Measurements from ENCODE around the gene SLC35C1.
"Not testable (repeated sequence)": the region's sequence is repeated elsewhere in the genome, so short reads cannot be mapped to it uniquely, and the experiment has no call there.

SLC35C1 gene

GRCh38 chr11:45799562-45799961, 5.4 kb upstream of the SLC35C1 start:
- Mint-ChIP-seq H3K27ac (peak overlapping the region in 1 of 2 donors; percentile 83), H3K36me3 (ENCODE audit: insufficient read depth) (peaks cover under 1% of the 10 kb centered on the region), H3K4me1 (ENCODE audit: low read depth in 2 of 2) (peaks cover 0 to 3% of the 10 kb centered on the region in 2 donors), H3K9me3 (no peaks in the 10 kb centered on the region), H3K4me3 (no peak overlapping the region), H3K27me3 (peaks cover 0 to under 1% of the 10 kb centered on the region in 2 donors)
- ATAC-seq (replicated peaks) (no peak), DNase-seq (no peak)

DNA sequence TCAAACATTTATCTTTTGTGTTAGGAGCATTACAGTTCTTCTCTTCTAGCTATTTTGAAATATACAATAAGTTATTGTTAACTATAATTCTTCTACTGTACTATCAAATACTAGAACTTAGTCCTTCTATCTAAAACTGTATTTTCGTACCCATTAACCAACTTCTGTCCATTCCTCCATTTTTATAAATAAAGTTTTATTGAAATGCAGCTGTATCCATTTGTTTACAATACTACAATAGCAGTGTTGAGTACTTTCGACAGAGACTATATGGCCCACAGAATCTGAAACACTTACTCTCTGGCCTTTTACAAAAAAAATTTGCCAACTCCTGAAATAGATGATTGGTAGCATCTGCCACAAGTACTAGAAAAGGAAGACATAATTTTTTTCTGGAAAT, 4.7 kb upstream of the SLC35C1 start:
- Mint-ChIP-seq H3K9me3 (no peaks in the 10 kb centered on the region), H3K4me3 (no peak overlapping the region), H3K27me3 (no peaks in the 10 kb centered on the region), H3K4me1 (ENCODE audit: low read depth in 2 of 2) (peaks cover under 1 to 3% of the 10 kb centered on the region in 2 donors), H3K36me3 (ENCODE audit: insufficient read depth) (peaks cover 6% of the 10 kb centered on the region), H3K27ac (peak overlapping the region in 1 of 2 donors; percentile 83)
- ATAC-seq (replicated peaks) (no peak), DNase-seq (no peak)

- no peak overlapping the region for H3K27ac Mint-ChIP-seq
- H3K36me3 Mint-ChIP-seq (ENCODE audit: insufficient read depth): peaks cover 9% of the 10 kb centered on the region
- peaks cover 14 to 16% of the 10 kb centered on the region in 2 donors for H3K4me1 Mint-ChIP-seq (ENCODE audit: low read depth in 2 of 2)
- DNase-seq (no peak), ATAC-seq (replicated peaks) (no peak)
- H3K9me3 Mint-ChIP-seq: no peaks in the 10 kb centered on the region
- H3K4me3 Mint-ChIP-seq: no peak overlapping the region
- no peaks in the 10 kb centered on the region for H3K27me3 Mint-ChIP-seq
These were observed 3.1 kb upstream of the SLC35C1 start for GRCh38 chr11:45801723-45802315.

- ATAC-seq (replicated peaks) (no peak), DNase-seq (no peak)
- peaks cover 20 to 24% of the 10 kb centered on the region in 2 donors for H3K4me1 Mint-ChIP-seq (ENCODE audit: low read depth in 2 of 2)
- H3K36me3 Mint-ChIP-seq (ENCODE audit: insufficient read depth): peaks cover 9% of the 10 kb centered on the region
- H3K27ac Mint-ChIP-seq: peak overlapping the region in 1 of 2 donors; percentile 20
- H3K4me3 Mint-ChIP-seq: peak overlapping the region; percentile 91 to 97
- H3K27me3 Mint-ChIP-seq: no peaks in the 10 kb centered on the region
- H3K9me3 Mint-ChIP-seq: no peaks in the 10 kb centered on the region
These were observed 2.2 kb upstream of the SLC35C1 start for GRCh38 chr11:45802531-45803317.

GRCh38 chr11:45803971-45804760, 783 bp upstream of the SLC35C1 start:
- peak; percentile 41 for ATAC-seq (replicated peaks)
- no peaks in the 10 kb centered on the region for H3K27me3 Mint-ChIP-seq
- no peaks in the 10 kb centered on the region for H3K9me3 Mint-ChIP-seq
- peaks cover 32 to 36% of the 10 kb centered on the region in 2 donors for H3K4me1 Mint-ChIP-seq (ENCODE audit: low read depth in 2 of 2)
- H3K36me3 Mint-ChIP-seq (ENCODE audit: insufficient read depth): peaks cover 11% of the 10 kb centered on the region
- peak overlapping the region; percentile 91 to 97 for H3K4me3 Mint-ChIP-seq
- DNase-seq: peak; percentile 30 to 46 (median 44)
- H3K27ac Mint-ChIP-seq: peak overlapping the region; percentile 91

GRCh38 chr11:45805305-45806071, 539 bp downstream of the SLC35C1 start:
- Mint-ChIP-seq H3K27ac (peak overlapping the region; percentile 91), H3K36me3 (ENCODE audit: insufficient read depth) (peaks cover 13% of the 10 kb centered on the region)

GRCh38 chr11:45806072-45806933, 1.4 kb downstream of the SLC35C1 start:
- no peaks in the 10 kb centered on the region for H3K9me3 Mint-ChIP-seq
- H3K27ac Mint-ChIP-seq: peak overlapping the region; percentile 36 to 41
- ATAC-seq (replicated peaks) (no peak), DNase-seq (no peak)
- peaks cover 19% of the 10 kb centered on the region for H3K36me3 Mint-ChIP-seq (ENCODE audit: insufficient read depth)
- H3K4me1 Mint-ChIP-seq (ENCODE audit: low read depth in 2 of 2): peaks cover 41 to 45% of the 10 kb centered on the region in 2 donors
- H3K4me3 Mint-ChIP-seq: peak overlapping the region; percentile 91 to 97
- H3K27me3 Mint-ChIP-seq: no peaks in the 10 kb centered on the region

More at GRCh38 chr11:45805305-45806071, 539 bp downstream of the SLC35C1 start:
- Mint-ChIP-seq H3K4me1 (ENCODE audit: low read depth in 2 of 2) (peaks cover 39 to 45% of the 10 kb centered on the region in 2 donors), H3K4me3 (peak overlapping the region; percentile 91 to 97), H3K27me3 (no peaks in the 10 kb centered on the region), H3K9me3 (no peaks in the 10 kb centered on the region)
- DNase-seq (no peak), ATAC-seq (replicated peaks) (peak; percentile 38)

DNA sequence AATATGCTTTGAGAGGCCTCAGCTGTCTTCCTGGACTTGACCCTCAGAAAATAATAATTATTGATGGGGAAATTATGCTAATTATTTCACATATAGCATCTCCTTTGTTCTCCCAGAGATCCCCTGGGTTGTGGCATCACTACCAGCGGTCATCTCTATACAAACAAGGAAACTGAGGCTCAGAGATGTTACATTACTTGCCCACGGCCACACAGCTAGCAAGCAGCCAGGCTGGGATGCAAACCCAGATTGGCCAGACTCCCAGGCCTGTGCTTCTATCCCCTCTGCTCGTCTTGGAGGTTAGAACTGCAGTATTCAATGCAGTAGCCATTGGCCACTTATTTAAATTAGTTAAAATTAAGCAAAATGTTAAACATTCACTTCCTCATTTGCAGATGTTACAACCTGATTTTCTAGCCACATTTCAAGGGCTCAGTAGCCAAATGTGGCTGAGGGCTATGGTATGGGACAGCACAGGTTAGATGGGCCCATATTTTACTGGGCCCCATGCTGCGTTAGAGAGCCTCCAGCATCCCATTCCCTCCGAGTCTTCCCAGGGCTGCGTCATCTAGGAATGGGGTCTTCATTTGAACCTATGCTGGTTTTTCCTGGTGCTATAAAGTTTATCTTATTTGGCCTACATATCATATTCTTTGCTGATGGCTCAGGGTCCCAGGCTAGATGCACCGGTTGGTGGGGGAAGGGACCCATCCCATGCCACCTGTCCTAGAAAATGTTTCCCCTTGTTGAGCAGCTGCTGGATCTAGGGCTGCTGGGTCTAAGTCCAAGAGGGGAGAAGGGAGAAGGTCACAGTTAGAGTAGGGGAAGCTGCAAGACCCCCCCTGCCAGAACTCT, 2.2 kb downstream of the SLC35C1 start:
- Mint-ChIP-seq H3K9me3 (no peaks in the 10 kb centered on the region), H3K27ac (no peak overlapping the region), H3K4me1 (ENCODE audit: low read depth in 2 of 2) (peaks cover 43 to 45% of the 10 kb centered on the region in 2 donors), H3K36me3 (ENCODE audit: insufficient read depth) (peaks cover 19% of the 10 kb centered on the region), H3K4me3 (peak overlapping the region; percentile 33 to 97), H3K27me3 (no peaks in the 10 kb centered on the region)
- ATAC-seq (replicated peaks) (no peak), DNase-seq (no peak)

DNA sequence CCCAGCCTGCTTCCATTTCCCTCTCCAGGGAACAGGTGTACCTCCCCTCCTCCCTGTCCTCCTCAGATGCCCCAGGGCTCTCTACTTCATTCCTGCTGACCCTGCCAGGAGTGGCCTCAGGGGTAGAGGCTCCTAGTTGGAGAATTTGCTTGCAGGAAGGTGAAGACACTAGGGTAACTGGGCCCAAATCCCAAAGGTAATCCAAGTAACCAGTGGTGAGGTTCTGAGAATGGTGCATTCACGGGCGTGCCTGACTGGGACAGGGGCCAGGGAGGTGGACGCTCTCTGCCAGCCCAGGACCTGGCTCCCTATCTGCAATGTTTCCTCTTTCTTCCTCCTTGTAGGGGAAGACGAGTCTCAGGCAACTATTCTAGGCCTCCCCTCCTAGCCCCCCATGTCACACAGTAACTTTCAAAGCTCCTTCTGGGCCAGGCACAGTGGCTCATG, 2.9 kb downstream of the SLC35C1 start:
- DNase-seq (no peak), ATAC-seq (replicated peaks) (no peak)
- H3K27ac Mint-ChIP-seq: no peak overlapping the region
- H3K4me3 Mint-ChIP-seq: peak overlapping the region; percentile 23 to 97
- peaks cover 44 to 45% of the 10 kb centered on the region in 2 donors for H3K4me1 Mint-ChIP-seq (ENCODE audit: low read depth in 2 of 2)
- H3K9me3 Mint-ChIP-seq: no peaks in the 10 kb centered on the region
- H3K27me3 Mint-ChIP-seq: no peaks in the 10 kb centered on the region
- peaks cover 19% of the 10 kb centered on the region for H3K36me3 Mint-ChIP-seq (ENCODE audit: insufficient read depth)

DNA sequence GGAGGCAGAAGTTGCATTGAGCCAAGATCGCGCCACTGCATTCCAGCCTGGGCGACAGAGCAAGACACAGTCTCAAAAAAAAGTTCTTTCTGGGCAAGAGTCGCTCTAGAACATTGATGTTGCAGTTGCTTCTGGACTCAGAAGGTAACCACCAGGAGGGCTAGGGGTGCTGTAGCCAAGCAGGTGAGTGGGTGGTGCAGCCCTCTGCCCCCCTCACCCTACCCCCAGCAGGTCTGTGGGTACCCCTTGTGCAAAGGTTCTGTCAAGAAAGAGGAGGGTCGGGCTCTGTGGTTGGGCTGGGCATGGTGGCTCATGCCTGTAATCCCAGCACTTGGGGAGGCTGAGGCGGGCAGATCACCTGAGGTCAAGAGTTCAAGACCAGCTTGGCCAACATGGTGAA, 3.5 kb downstream of the SLC35C1 start:
- H3K4me1 Mint-ChIP-seq (ENCODE audit: low read depth in 2 of 2): peaks cover 45% of the 10 kb centered on the region in 2 donors
- H3K36me3 Mint-ChIP-seq (ENCODE audit: insufficient read depth): peaks cover 19% of the 10 kb centered on the region
- peak overlapping the region; percentile 11 to 14 for H3K4me3 Mint-ChIP-seq
- not testable (repeated sequence) for ATAC-seq (replicated peaks); DNase-seq; H3K27me3 Mint-ChIP-seq; H3K9me3 Mint-ChIP-seq
- peak overlapping the region; percentile 9 to 79 for H3K27ac Mint-ChIP-seq

DNA sequence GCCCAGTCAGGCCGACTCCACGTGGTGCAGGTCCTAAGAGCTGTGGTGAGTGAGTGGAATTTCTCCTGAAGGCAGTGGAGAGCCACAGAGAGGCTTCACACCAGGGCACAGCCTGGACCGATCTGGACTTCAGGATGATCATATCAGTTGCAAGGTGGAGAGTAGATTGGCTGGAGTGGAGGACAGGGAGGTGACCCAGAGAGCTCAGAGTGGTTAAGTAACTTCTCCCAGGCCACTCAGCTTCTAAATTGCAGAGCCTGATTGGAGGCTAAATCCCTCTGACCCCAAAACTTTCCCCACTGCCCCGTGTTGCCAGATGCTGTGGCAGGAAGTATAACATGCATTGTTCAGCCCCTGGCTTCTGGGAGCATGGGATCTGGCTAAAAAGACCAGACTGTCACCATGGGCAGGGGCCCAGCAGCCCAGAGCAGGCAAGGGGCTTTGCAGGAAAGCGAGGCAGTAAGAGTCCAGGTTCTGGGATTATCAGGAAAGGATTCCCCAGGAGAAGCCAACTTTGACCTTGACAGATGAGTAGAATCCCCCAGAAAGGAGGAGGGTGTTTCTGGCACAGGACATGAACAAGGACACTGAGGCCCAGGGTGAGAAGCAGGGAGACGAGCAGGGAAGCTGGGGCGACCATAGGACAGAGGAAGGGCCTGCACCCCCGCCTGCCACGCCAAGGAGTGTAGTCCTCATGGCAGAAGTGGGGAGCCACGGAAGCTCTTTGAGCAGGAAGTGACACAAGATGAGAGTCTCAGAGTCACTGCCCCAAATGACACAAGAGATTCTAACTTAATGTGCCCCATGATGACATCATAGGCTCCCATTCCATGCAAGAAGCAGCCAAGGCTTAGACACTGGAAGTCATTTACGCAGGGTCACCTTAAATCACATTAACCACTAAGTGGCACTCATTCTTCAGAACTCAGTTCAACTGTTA, 4.8 kb downstream of the SLC35C1 start:
- Mint-ChIP-seq H3K27ac (peak overlapping the region; percentile 68 to 79), H3K4me1 (ENCODE audit: low read depth in 2 of 2) (peaks cover 45% of the 10 kb centered on the region in 2 donors), H3K4me3 (peak overlapping the region in 1 of 2 donors; percentile 11), H3K9me3 (no peaks in the 10 kb centered on the region), H3K27me3 (no peaks in the 10 kb centered on the region), H3K36me3 (ENCODE audit: insufficient read depth) (peaks cover 16% of the 10 kb centered on the region)
- ATAC-seq (replicated peaks): no peak
- DNase-seq: no peak
